GM13977 (cell line): ENCODE measurements around the gene FHIT.

Source experiments
- DNase-seq: peaks from one replicate; pipeline ENCODE4 v3.0.0; 2012; ENCODE audit warnings: low spot score
- in situ Hi-C: fragments of 300-500 bp; cut with MboI; formaldehyde crosslinking; loops from one replicate; pipeline ENCODE4 v1.12.0; 2022; ENCODE audit warnings: low sequenced_read_pairs, low pct_unique_long_range_greater_than_20kb, mixed read lengths, inconsistent platforms; ENCODE audit not compliant: unreplicated experiment
- TF ChIP-seq, protein P1 (sequence below): IDR thresholded peaks from 2 replicates; pipeline ENCODE4 v1.5.1; 2012; ENCODE audit warnings: mild to moderate bottlenecking, control low read depth; ENCODE audit not compliant: insufficient read depth; ENCODE audit errors: extremely low read depth, missing control alignments

The FHIT gene

DNA sequence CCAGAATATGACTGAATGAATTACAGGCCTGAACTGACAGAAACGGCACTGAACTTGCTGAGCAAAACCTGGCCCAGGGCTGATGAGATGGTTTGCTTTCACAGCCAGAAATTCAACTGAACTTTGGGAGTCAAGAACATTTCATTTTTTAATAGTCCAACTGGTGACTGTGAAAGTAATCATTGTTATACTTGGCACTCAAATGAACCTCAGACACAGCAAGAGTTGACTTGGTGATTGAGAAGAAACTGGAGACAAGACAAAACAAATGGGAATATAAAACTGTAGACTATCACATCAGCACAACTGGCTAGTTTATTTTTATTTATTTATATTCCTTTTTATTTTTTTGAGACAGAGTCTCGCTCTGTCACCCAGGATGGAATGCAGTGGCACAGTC is 1342.6 kb downstream of the FHIT start:
- no peak for DNase-seq
- in situ Hi-C loops: no loop called here
- TF ChIP-seq, protein P1, sequence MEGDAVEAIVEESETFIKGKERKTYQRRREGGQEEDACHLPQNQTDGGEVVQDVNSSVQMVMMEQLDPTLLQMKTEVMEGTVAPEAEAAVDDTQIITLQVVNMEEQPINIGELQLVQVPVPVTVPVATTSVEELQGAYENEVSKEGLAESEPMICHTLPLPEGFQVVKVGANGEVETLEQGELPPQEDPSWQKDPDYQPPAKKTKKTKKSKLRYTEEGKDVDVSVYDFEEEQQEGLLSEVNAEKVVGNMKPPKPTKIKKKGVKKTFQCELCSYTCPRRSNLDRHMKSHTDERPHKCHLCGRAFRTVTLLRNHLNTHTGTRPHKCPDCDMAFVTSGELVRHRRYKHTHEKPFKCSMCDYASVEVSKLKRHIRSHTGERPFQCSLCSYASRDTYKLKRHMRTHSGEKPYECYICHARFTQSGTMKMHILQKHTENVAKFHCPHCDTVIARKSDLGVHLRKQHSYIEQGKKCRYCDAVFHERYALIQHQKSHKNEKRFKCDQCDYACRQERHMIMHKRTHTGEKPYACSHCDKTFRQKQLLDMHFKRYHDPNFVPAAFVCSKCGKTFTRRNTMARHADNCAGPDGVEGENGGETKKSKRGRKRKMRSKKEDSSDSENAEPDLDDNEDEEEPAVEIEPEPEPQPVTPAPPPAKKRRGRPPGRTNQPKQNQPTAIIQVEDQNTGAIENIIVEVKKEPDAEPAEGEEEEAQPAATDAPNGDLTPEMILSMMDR: no peak

DNA sequence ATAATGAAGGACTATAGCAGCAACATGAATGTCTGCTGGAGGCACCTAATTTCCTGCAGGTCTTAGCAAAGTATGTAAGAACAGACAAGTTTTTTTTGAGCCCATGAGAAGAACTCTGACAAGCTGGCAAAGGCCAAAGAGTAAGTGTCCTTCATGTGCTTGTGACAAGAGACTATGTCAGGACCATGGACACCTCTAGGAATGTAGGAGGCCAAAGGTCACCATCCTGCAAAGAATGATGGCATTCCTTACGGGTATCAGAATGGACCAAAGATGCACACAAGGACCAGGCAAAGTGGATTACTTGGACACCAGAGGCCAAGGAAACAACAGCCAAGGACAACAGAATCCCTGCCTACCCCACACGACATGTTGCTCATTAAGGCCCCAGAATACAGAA is 1343.0 kb downstream of the FHIT start:
- DNase-seq: no peak
- in situ Hi-C loops: no loop called here
- TF ChIP-seq, protein P1: no peak

DNA sequence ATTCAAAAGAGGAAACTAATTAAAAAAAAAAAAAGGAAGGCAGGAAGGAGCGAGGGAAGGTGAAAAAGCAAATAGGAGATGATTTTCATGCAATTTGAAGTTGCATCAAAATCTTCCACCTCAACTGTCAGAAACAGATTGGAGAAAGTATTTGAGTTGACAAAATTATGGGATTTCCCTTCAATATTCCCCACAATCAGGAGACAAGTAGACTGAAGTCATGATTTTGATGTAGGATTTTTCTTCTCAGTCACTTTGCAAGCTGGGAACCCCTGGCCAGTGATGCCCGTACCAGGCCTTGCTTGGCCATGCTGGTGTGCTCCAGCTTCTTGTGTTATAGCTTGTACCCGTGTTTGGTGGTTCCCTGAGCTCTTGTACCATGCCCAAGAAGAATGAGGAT is 1347.0 kb downstream of the FHIT start:
- no peak for DNase-seq
- in situ Hi-C loops: no loop called here
- TF ChIP-seq, protein P1: no peak

DNA sequence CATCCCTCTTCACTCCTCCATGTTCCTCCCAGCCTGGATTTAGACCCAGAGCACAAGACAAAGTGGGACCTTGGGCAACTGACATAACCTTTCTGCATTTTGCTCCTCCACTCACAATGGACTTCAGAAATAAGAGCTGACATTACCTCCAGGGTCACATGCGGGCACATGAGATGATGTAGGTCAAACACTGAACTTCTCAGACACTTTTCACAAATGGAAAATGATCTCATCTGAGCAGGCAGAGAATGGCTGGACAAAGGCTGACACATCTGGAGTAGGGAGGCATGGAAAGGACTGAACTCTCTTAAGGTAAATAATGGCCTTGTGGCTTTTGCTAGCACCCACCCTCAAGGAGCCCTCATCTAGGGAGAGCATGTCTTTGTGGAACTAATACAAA is 1352.2 kb downstream of the FHIT start:
- in situ Hi-C loops: no loop called here
- TF ChIP-seq, protein P1: no peak
- no peak for DNase-seq

DNA sequence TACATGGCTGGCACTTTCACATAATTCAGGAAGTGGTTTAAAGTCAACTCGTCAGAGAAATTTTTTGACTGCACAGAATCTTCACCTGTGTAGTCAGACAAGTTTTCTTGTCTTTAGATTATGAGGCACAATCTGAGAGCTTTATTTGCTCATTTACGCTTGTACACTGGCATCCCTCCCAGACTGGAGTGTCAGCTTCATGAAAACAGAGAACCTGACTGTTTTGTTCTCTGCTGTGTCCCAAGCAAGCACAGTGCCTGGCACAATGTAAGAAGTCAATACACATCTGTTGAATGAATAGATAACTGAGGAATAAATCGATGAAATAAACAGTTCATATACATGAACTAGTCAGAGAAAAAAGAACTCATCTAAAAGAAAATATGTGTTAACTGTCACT is 1355.3 kb downstream of the FHIT start:
- in situ Hi-C loops: no loop called here
- TF ChIP-seq, protein P1: no peak
- DNase-seq: no peak

DNA sequence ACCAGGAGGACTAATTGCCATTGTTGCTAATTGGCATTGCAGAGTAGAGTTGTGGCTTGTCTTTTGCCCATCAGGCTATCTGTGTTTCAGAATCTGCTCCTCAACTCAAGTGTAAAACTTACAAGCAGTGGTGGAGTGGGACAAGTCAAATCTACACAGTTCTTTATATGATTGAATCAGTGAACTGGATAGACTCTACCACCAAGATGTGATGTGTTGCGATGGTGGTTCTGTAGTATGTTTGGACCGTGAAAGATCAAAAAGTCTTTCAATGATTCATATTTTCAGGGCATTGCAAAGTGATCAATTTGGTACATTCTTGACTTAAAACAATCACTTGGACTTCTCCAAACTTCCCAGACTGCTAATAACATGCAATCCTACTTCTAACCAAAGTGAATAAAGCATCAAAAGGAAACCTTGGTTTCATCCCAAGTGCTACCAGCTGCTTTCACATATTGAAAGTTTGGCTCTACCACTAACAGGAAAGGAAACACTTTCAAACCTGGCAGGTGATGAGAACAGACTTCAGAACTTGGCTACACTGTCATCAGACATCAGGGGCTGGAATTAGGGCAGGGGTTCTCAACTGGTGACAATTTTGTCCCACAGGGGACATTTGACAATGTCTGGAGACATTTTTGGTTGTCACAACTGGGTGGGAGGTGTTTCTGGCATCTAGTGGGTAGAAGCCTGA is 1356.7 kb downstream of the FHIT start:
- DNase-seq: no peak
- in situ Hi-C loops: no loop called here
- TF ChIP-seq, protein P1: no peak
